ENCODE results near the gene NRXN2.
A peak's percentile ranks its signal among the peaks of the same experiment; 100 is the strongest.

The NRXN2 gene

GRCh38 chr11:64650923-64651523 lies 72.0 kb downstream of the NRXN2 start:
- Histone ChIP-seq H3K9ac (ENCODE audit: low read length) (no peak overlapping the region), H4K20me1 (ENCODE audit: insufficient read depth, low read length) (no peaks in the 10 kb centered on the region), H2AFZ (ENCODE audit: low read length) (no peak overlapping the region), H3K9me3 (ENCODE audit: low read length) (no peaks in the 10 kb centered on the region), H3K4me1 (ENCODE audit: insufficient read depth, low read length, severe bottlenecking) (no peaks in the 10 kb centered on the region), H3K4me3 (ENCODE audit: low read depth, low read length, poor library complexity, severe bottlenecking) (no peak overlapping the region), H3K4me2 (ENCODE audit: low read length) (no peak overlapping the region), H3K36me3 (ENCODE audit: insufficient read depth, low read length) (no peaks in the 10 kb centered on the region), H3K27me3 (ENCODE audit: insufficient read depth, low read length) (no peaks in the 10 kb centered on the region), H3K79me2 (ENCODE audit: insufficient read depth, low read length) (no peaks in the 10 kb centered on the region), H3K9me2 (ENCODE audit: low read depth, low read length) (no peaks in the 10 kb centered on the region), H3F3A (ENCODE audit: insufficient read depth, low read length) (no peaks in the 10 kb centered on the region), H3K27ac (ENCODE audit: low read depth, low read length, poor library complexity, severe bottlenecking) (no peak overlapping the region)
- peak; percentile 57 for TF ChIP-seq CTCF (IDR thresholded peaks at IDR 0.05; ENCODE audit: low read length)
- TF ChIP-seq EZH2 (IDR thresholded peaks at IDR 0.05; ENCODE audit: borderline replicate concordance, low read length) = no peak

DNA sequence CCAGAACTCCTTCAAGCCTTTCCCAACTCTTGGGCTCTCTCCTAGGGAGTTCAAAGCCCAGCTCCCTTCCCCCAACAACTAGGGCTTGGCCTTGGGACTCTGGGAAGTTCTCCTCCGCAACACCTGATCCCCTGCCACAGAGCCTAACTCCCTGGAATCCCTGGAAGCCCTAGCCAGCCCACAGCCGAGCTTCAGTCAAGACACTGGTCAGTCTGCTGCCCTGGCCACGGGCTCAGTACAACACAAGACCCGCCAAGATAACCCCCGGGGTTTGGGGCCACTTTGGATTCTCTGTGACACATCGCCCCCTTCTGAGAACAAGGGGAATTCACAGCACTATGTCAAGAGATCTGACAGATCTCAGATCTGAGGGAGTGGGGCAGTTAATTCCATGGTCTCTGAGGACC lies 73.7 kb downstream of the NRXN2 start:
- Histone ChIP-seq H3K9ac (ENCODE audit: low read length) (no peak overlapping the region), H4K20me1 (ENCODE audit: insufficient read depth, low read length) (no peaks in the 10 kb centered on the region), H3F3A (ENCODE audit: insufficient read depth, low read length) (no peaks in the 10 kb centered on the region), H3K4me2 (ENCODE audit: low read length) (no peak overlapping the region), H3K27ac (ENCODE audit: low read depth, low read length, poor library complexity, severe bottlenecking) (no peak overlapping the region), H3K4me1 (ENCODE audit: insufficient read depth, low read length, severe bottlenecking) (no peaks in the 10 kb centered on the region), H3K4me3 (ENCODE audit: low read depth, low read length, poor library complexity, severe bottlenecking) (no peak overlapping the region), H3K9me2 (ENCODE audit: low read depth, low read length) (no peaks in the 10 kb centered on the region), H3K79me2 (ENCODE audit: insufficient read depth, low read length) (no peaks in the 10 kb centered on the region), H2AFZ (ENCODE audit: low read length) (no peak overlapping the region), H3K27me3 (ENCODE audit: insufficient read depth, low read length) (no peaks in the 10 kb centered on the region), H3K9me3 (ENCODE audit: low read length) (no peaks in the 10 kb centered on the region), H3K36me3 (ENCODE audit: insufficient read depth, low read length) (no peaks in the 10 kb centered on the region)
- TF ChIP-seq EZH2 (IDR thresholded peaks at IDR 0.05; ENCODE audit: borderline replicate concordance, low read length) (no peak), CTCF (IDR thresholded peaks at IDR 0.05; ENCODE audit: low read length) (peak; percentile 67)

GRCh38 chr11:64648551-64648950 lies 74.4 kb downstream of the NRXN2 start:
- H4K20me1 ChIP-seq (ENCODE audit: insufficient read depth, low read length) = no peaks in the 10 kb centered on the region
- no peaks in the 10 kb centered on the region for H3K27me3 ChIP-seq (ENCODE audit: insufficient read depth, low read length)
- H3K36me3 ChIP-seq (ENCODE audit: insufficient read depth, low read length) = no peaks in the 10 kb centered on the region
- H3K4me3 ChIP-seq (ENCODE audit: low read depth, low read length, poor library complexity, severe bottlenecking) = no peak overlapping the region
- no peak overlapping the region for H3K27ac ChIP-seq (ENCODE audit: low read depth, low read length, poor library complexity, severe bottlenecking)
- no peaks in the 10 kb centered on the region for H3K9me3 ChIP-seq (ENCODE audit: low read length)
- no peaks in the 10 kb centered on the region for H3K9me2 ChIP-seq (ENCODE audit: low read depth, low read length)
- no peak overlapping the region for H3K4me2 ChIP-seq (ENCODE audit: low read length)
- TF ChIP-seq CTCF (IDR thresholded peaks at IDR 0.05; ENCODE audit: low read length) (no peak), EZH2 (IDR thresholded peaks at IDR 0.05; ENCODE audit: borderline replicate concordance, low read length) (no peak)
- no peaks in the 10 kb centered on the region for H3F3A ChIP-seq (ENCODE audit: insufficient read depth, low read length)
- H3K4me1 ChIP-seq (ENCODE audit: insufficient read depth, low read length, severe bottlenecking) = no peaks in the 10 kb centered on the region
- H3K79me2 ChIP-seq (ENCODE audit: insufficient read depth, low read length) = no peaks in the 10 kb centered on the region
- H3K9ac ChIP-seq (ENCODE audit: low read length) = no peak overlapping the region
- no peak overlapping the region for H2AFZ ChIP-seq (ENCODE audit: low read length)
